SJSA1 (cell line): ENCODE measurements around the gene BMPER. TPM values are rescaled to one million over a fixed set of nuclear protein-coding genes. Genes with fewer than 3 reads are reported as not detected.

Experiments
- DNase-seq, 2 experiments: peaks; one replicate each; pipeline ENCODE4 v3.0.0-alpha.2; 2015 to 2020; ENCODE audit warnings: low spot score in 2 of 2, low read depth in 1 of 2
- H3K27ac ChIP-seq: fragments of 250-450 bp; sonication (Bioruptor Pico); 2 replicates; pipeline ENCODE4 v1.5.1; 2020; ENCODE audit warnings: mild to moderate bottlenecking, moderate library complexity
- H3K27me3 ChIP-seq: fragments of 250-450 bp; sonication (Bioruptor Pico); replicated peaks from 2 replicates; pipeline ENCODE4 v1.5.1; 2020; ENCODE audit warnings: mild to moderate bottlenecking, moderate library complexity
- H3K36me3 ChIP-seq: fragments of 250-450 bp; sonication (Bioruptor Pico); 2 replicates; pipeline ENCODE4 v1.5.1; 2020; ENCODE audit warnings: mild to moderate bottlenecking
- H3K4me1 ChIP-seq: fragments of 250-450 bp; sonication (Bioruptor Pico); replicated peaks from 2 replicates; pipeline ENCODE4 v1.6.1; 2021; ENCODE audit warnings: mild to moderate bottlenecking
- H3K4me3 ChIP-seq: fragments of 250-450 bp; sonication (Bioruptor Pico); 2 replicates; pipeline ENCODE4 v1.5.1; 2020; ENCODE audit warnings: mild to moderate bottlenecking
- H3K9me3 ChIP-seq: fragments of 250-450 bp; sonication (Bioruptor Pico); replicated peaks from 2 replicates; pipeline ENCODE4 v1.5.1; 2020; ENCODE audit warnings: mild to moderate bottlenecking
- total RNA-seq: library from RNA; depleted of rRNA; stranded (reverse); fragments of >200 nt; shearing (Covaris generic); gene quantifications from 2 replicates; pipeline ENCODE4 v1.2.3, GENCODE V29; 2014

The BMPER gene
- total RNA-seq, 1 experiment from 2014 or later = 2.8 TPM

GRCh38 chr7:34084651-34085050 lies 179.3 kb downstream of the BMPER start:
- no peaks in the 10 kb centered on the region; the same call in 1 of the 2 replicates for H3K4me1 ChIP-seq
- no peaks in the 10 kb centered on the region for H3K9me3 ChIP-seq
- no peaks in the 10 kb centered on the region for H3K36me3 ChIP-seq

GRCh38 chr7:34086064-34086463 lies 180.7 kb downstream of the BMPER start:
- Histone ChIP-seq H3K27me3 (no peaks in the 10 kb centered on the region), H3K4me1 (no peaks in the 10 kb centered on the region; the same call in 1 of the 2 replicates), H3K36me3 (no peaks in the 10 kb centered on the region), H3K4me3 (no peak overlapping the region), H3K27ac (no peak overlapping the region), H3K9me3 (no peaks in the 10 kb centered on the region)
- DNase-seq = no peak

More at GRCh38 chr7:34084651-34085050, 179.3 kb downstream of the BMPER start:
- Histone ChIP-seq H3K27me3 (no peaks in the 10 kb centered on the region), H3K4me3 (no peak overlapping the region), H3K27ac (no peak overlapping the region)
- DNase-seq = no peak

- no peaks in the 10 kb centered on the region for H3K36me3 ChIP-seq
- no peaks in the 10 kb centered on the region; the same call in 1 of the 2 replicates for H3K4me1 ChIP-seq
- no peaks in the 10 kb centered on the region for H3K27me3 ChIP-seq
- no peak overlapping the region for H3K4me3 ChIP-seq
- DNase-seq = no peak
- no peaks in the 10 kb centered on the region for H3K9me3 ChIP-seq
- no peak overlapping the region for H3K27ac ChIP-seq
Observed at GRCh38 chr7:34086981-34087380, 181.6 kb downstream of the BMPER start.

GRCh38 chr7:34087892-34088891 lies 182.9 kb downstream of the BMPER start:
- no peaks in the 10 kb centered on the region for H3K9me3 ChIP-seq
- no peak overlapping the region for H3K27ac ChIP-seq
- DNase-seq = peak; percentile 51 to 52
- no peaks in the 10 kb centered on the region for H3K27me3 ChIP-seq
- no peaks in the 10 kb centered on the region; the same call in 1 of the 2 replicates for H3K4me1 ChIP-seq
- H3K4me3 ChIP-seq = no peak overlapping the region
- no peaks in the 10 kb centered on the region for H3K36me3 ChIP-seq

GRCh38 chr7:34090816-34091215 lies 185.5 kb downstream of the BMPER start:
- Histone ChIP-seq H3K4me1 (no peaks in the 10 kb centered on the region; the same call in 1 of the 2 replicates), H3K27ac (no peak overlapping the region), H3K36me3 (no peaks in the 10 kb centered on the region), H3K27me3 (no peaks in the 10 kb centered on the region), H3K4me3 (no peak overlapping the region), H3K9me3 (no peaks in the 10 kb centered on the region)
- DNase-seq = no peak

- H3K36me3 ChIP-seq = no peaks in the 10 kb centered on the region
- H3K4me3 ChIP-seq = no peak overlapping the region
- H3K27ac ChIP-seq = no peak overlapping the region
- no peaks in the 10 kb centered on the region for H3K27me3 ChIP-seq
- H3K9me3 ChIP-seq = no peaks in the 10 kb centered on the region
- DNase-seq = peak in 1 of 2 experiments; percentile 27
- H3K4me1 ChIP-seq = no peaks in the 10 kb centered on the region; the same call in 1 of the 2 replicates
Observed at GRCh38 chr7:34091321-34091917, 186.1 kb downstream of the BMPER start.

- DNase-seq = no peak
- Histone ChIP-seq H3K9me3 (no peaks in the 10 kb centered on the region), H3K4me1 (no peaks in the 10 kb centered on the region; the same call in 1 of the 2 replicates), H3K27me3 (no peaks in the 10 kb centered on the region), H3K36me3 (no peaks in the 10 kb centered on the region), H3K4me3 (no peak overlapping the region), H3K27ac (no peak overlapping the region)
Observed at GRCh38 chr7:34093276-34093675, 187.9 kb downstream of the BMPER start.

GRCh38 chr7:34096198-34096651 lies 190.9 kb downstream of the BMPER start:
- Histone ChIP-seq H3K36me3 (no peaks in the 10 kb centered on the region), H3K4me3 (no peak overlapping the region), H3K27ac (no peak overlapping the region), H3K4me1 (no peaks in the 10 kb centered on the region), H3K9me3 (no peaks in the 10 kb centered on the region), H3K27me3 (no peaks in the 10 kb centered on the region)
- no peak for DNase-seq

GRCh38 chr7:34096777-34097176 lies 191.4 kb downstream of the BMPER start:
- H3K4me3 ChIP-seq = no peak overlapping the region
- no peaks in the 10 kb centered on the region for H3K4me1 ChIP-seq
- no peak overlapping the region for H3K27ac ChIP-seq
- DNase-seq = no peak
- no peaks in the 10 kb centered on the region for H3K36me3 ChIP-seq
- no peaks in the 10 kb centered on the region for H3K27me3 ChIP-seq
- H3K9me3 ChIP-seq = no peaks in the 10 kb centered on the region

GRCh38 chr7:34100661-34101060 lies 195.3 kb downstream of the BMPER start:
- Histone ChIP-seq H3K27me3 (no peaks in the 10 kb centered on the region), H3K9me3 (no peaks in the 10 kb centered on the region), H3K27ac (no peak overlapping the region), H3K36me3 (no peaks in the 10 kb centered on the region), H3K4me3 (no peak overlapping the region), H3K4me1 (no peaks in the 10 kb centered on the region)
- DNase-seq = no peak

- Histone ChIP-seq H3K27ac (no peak overlapping the region), H3K9me3 (no peaks in the 10 kb centered on the region), H3K4me3 (no peak overlapping the region), H3K27me3 (no peaks in the 10 kb centered on the region), H3K36me3 (no peaks in the 10 kb centered on the region), H3K4me1 (no peaks in the 10 kb centered on the region)
- no peak for DNase-seq
Observed at GRCh38 chr7:34104115-34104514, 198.8 kb downstream of the BMPER start.

- no peak overlapping the region for H3K27ac ChIP-seq
- no peak overlapping the region for H3K4me3 ChIP-seq
- no peak for DNase-seq
- H3K36me3 ChIP-seq = no peaks in the 10 kb centered on the region
- no peaks in the 10 kb centered on the region for H3K27me3 ChIP-seq
- no peaks in the 10 kb centered on the region for H3K9me3 ChIP-seq
- H3K4me1 ChIP-seq = no peaks in the 10 kb centered on the region
Observed at GRCh38 chr7:34104992-34105391, 199.7 kb downstream of the BMPER start.

- H3K4me1 ChIP-seq = no peaks in the 10 kb centered on the region
- H3K27ac ChIP-seq = no peak overlapping the region
- DNase-seq = no peak
Observed at GRCh38 chr7:34107276-34107675, 201.9 kb downstream of the BMPER start.

GRCh38 chr7:34108165-34108564 lies 202.8 kb downstream of the BMPER start:
- H3K27me3 ChIP-seq = no peaks in the 10 kb centered on the region; the same call in 1 of the 2 replicates
- H3K4me1 ChIP-seq = no peaks in the 10 kb centered on the region
- DNase-seq = no peak
- H3K4me3 ChIP-seq = no peak overlapping the region
- H3K27ac ChIP-seq = no peak overlapping the region
- no peaks in the 10 kb centered on the region for H3K36me3 ChIP-seq
- H3K9me3 ChIP-seq = no peaks in the 10 kb centered on the region

More at GRCh38 chr7:34107276-34107675, 201.9 kb downstream of the BMPER start:
- Histone ChIP-seq H3K36me3 (no peaks in the 10 kb centered on the region), H3K27me3 (no peaks in the 10 kb centered on the region; the same call in 1 of the 2 replicates), H3K9me3 (no peaks in the 10 kb centered on the region), H3K4me3 (no peak overlapping the region)
